Measurements from ENCODE around the gene COX10. TPM values are rescaled to one million over a fixed set of nuclear protein-coding genes. Genes with fewer than 3 reads are reported as not detected.

Gene COX10
- total and polyA plus RNA-seq, 9 donors, result 11.4 to 16.1 (median 14.1) TPM

- Histone ChIP-seq H3K27ac (ENCODE audit: low read length) (no peak overlapping the region), H3K4me3 (ENCODE audit: low read length) (no peak overlapping the region), H3K27me3 (ENCODE audit: control insufficient read depth, insufficient read depth, low read length) (no peaks in the 10 kb centered on the region), H3K36me3 (ENCODE audit: control insufficient read depth, insufficient read depth, low read length) (no peaks in the 10 kb centered on the region), H3K9me3 (replicated peaks; ENCODE audit: control insufficient read depth, low read depth, low read length) (no peaks in the 10 kb centered on the region), H3K4me1 (ENCODE audit: control insufficient read depth, insufficient read depth, low read length) (peaks cover 6% of the 10 kb centered on the region)
- no CpG with 5 or more reads among the region's 1 CpG for WGBS (ENCODE audit: insufficient coverage)
- no peak for DNase-seq
Observed at GRCh38 chr17:14067347-14067746, 2.0 kb upstream of the COX10 start.

GRCh38 chr17:14068542-14069250 lies 608 bp upstream of the COX10 start:
- Histone ChIP-seq H3K4me3 (ENCODE audit: low read length) (peak overlapping the region; percentile 98), H3K36me3 (ENCODE audit: control insufficient read depth, insufficient read depth, low read length) (no peaks in the 10 kb centered on the region), H3K27ac (ENCODE audit: low read length) (peak overlapping the region; percentile 25), H3K27me3 (ENCODE audit: control insufficient read depth, insufficient read depth, low read length) (no peaks in the 10 kb centered on the region), H3K9me3 (replicated peaks; ENCODE audit: control insufficient read depth, low read depth, low read length) (no peaks in the 10 kb centered on the region), H3K4me1 (ENCODE audit: control insufficient read depth, insufficient read depth, low read length) (peaks cover 6% of the 10 kb centered on the region)
- WGBS (ENCODE audit: insufficient coverage), result 14% methylated on average over 20 of the region's 25 CpGs
- DNase-seq, result no peak

- no peaks in the 10 kb centered on the region for H3K27me3 ChIP-seq (ENCODE audit: control insufficient read depth, insufficient read depth, low read length)
- H3K27ac ChIP-seq (ENCODE audit: low read length), result no peak overlapping the region
- whole genome bisulfite sequencing (ENCODE audit: insufficient coverage), result 88% methylated on average over 1 of the region's 6 CpGs
- peak overlapping the region; percentile 98 for H3K4me3 ChIP-seq (ENCODE audit: low read length)
- no peak for DNase-seq
- no peaks in the 10 kb centered on the region for H3K9me3 ChIP-seq (replicated peaks; ENCODE audit: control insufficient read depth, low read depth, low read length)
- H3K36me3 ChIP-seq (ENCODE audit: control insufficient read depth, insufficient read depth, low read length), result no peaks in the 10 kb centered on the region
- H3K4me1 ChIP-seq (ENCODE audit: control insufficient read depth, insufficient read depth, low read length), result peaks cover 6% of the 10 kb centered on the region
Observed at GRCh38 chr17:14070344-14070984, 1.2 kb downstream of the COX10 start.

- H3K36me3 ChIP-seq (ENCODE audit: control insufficient read depth, insufficient read depth, low read length), result peaks cover 13% of the 10 kb centered on the region
- peaks cover 6% of the 10 kb centered on the region for H3K4me1 ChIP-seq (ENCODE audit: control insufficient read depth, insufficient read depth, low read length)
- DNase-seq, result no peak
- no peak overlapping the region for H3K4me3 ChIP-seq (ENCODE audit: low read length)
- WGBS (ENCODE audit: insufficient coverage), result 79% methylated on average over 5 of the region's 5 CpGs
- H3K9me3 ChIP-seq (replicated peaks; ENCODE audit: control insufficient read depth, low read depth, low read length), result no peaks in the 10 kb centered on the region
- no peaks in the 10 kb centered on the region for H3K27me3 ChIP-seq (ENCODE audit: control insufficient read depth, insufficient read depth, low read length)
- H3K27ac ChIP-seq (ENCODE audit: low read length), result no peak overlapping the region
Observed at GRCh38 chr17:14072881-14073280, 3.6 kb downstream of the COX10 start.

GRCh38 chr17:14078027-14078426 lies 8.7 kb downstream of the COX10 start:
- Histone ChIP-seq H3K9me3 (replicated peaks; ENCODE audit: control insufficient read depth, low read depth, low read length) (no peaks in the 10 kb centered on the region), H3K4me3 (ENCODE audit: low read length) (no peak overlapping the region), H3K27ac (ENCODE audit: low read length) (no peak overlapping the region), H3K4me1 (ENCODE audit: control insufficient read depth, insufficient read depth, low read length) (no peaks in the 10 kb centered on the region), H3K36me3 (ENCODE audit: control insufficient read depth, insufficient read depth, low read length) (peaks cover 24% of the 10 kb centered on the region), H3K27me3 (ENCODE audit: control insufficient read depth, insufficient read depth, low read length) (no peaks in the 10 kb centered on the region)
- WGBS (ENCODE audit: insufficient coverage), result 87% methylated on average over 2 of the region's 3 CpGs
- DNase-seq, result no peak

GRCh38 chr17:14080847-14081251 lies 11.5 kb downstream of the COX10 start:
- Histone ChIP-seq H3K9me3 (replicated peaks; ENCODE audit: control insufficient read depth, low read depth, low read length) (no peaks in the 10 kb centered on the region), H3K4me3 (ENCODE audit: low read length) (no peak overlapping the region), H3K27me3 (ENCODE audit: control insufficient read depth, insufficient read depth, low read length) (no peaks in the 10 kb centered on the region), H3K36me3 (ENCODE audit: control insufficient read depth, insufficient read depth, low read length) (peaks cover 24% of the 10 kb centered on the region), H3K4me1 (ENCODE audit: control insufficient read depth, insufficient read depth, low read length) (no peaks in the 10 kb centered on the region), H3K27ac (ENCODE audit: low read length) (no peak overlapping the region)
- no peak for DNase-seq
- WGBS (ENCODE audit: insufficient coverage), result 66% methylated on average over 4 of the region's 4 CpGs

- Histone ChIP-seq H3K36me3 (ENCODE audit: control insufficient read depth, insufficient read depth, low read length) (peaks cover 11% of the 10 kb centered on the region), H3K27me3 (ENCODE audit: control insufficient read depth, insufficient read depth, low read length) (no peaks in the 10 kb centered on the region), H3K9me3 (replicated peaks; ENCODE audit: control insufficient read depth, low read depth, low read length) (no peaks in the 10 kb centered on the region), H3K4me3 (ENCODE audit: low read length) (no peak overlapping the region), H3K4me1 (ENCODE audit: control insufficient read depth, insufficient read depth, low read length) (no peaks in the 10 kb centered on the region), H3K27ac (ENCODE audit: low read length) (no peak overlapping the region)
- DNase-seq, result no peak
- WGBS (ENCODE audit: insufficient coverage), result 78% methylated on average over 3 of the region's 8 CpGs
Observed at GRCh38 chr17:14082848-14083247, 13.5 kb downstream of the COX10 start.

- no peak for DNase-seq
- H3K4me1 ChIP-seq (ENCODE audit: control insufficient read depth, insufficient read depth, low read length), result no peaks in the 10 kb centered on the region
- 100% methylated on average over 1 of the region's 2 CpGs for WGBS (ENCODE audit: insufficient coverage)
- no peaks in the 10 kb centered on the region for H3K9me3 ChIP-seq (replicated peaks; ENCODE audit: control insufficient read depth, low read depth, low read length)
- H3K27ac ChIP-seq (ENCODE audit: low read length), result no peak overlapping the region
- no peaks in the 10 kb centered on the region for H3K27me3 ChIP-seq (ENCODE audit: control insufficient read depth, insufficient read depth, low read length)
- peaks cover 6% of the 10 kb centered on the region for H3K36me3 ChIP-seq (ENCODE audit: control insufficient read depth, insufficient read depth, low read length)
- no peak overlapping the region for H3K4me3 ChIP-seq (ENCODE audit: low read length)
Observed at GRCh38 chr17:14084955-14085354, 15.7 kb downstream of the COX10 start.

- no peak for DNase-seq
- Histone ChIP-seq H3K27me3 (ENCODE audit: control insufficient read depth, insufficient read depth, low read length) (no peaks in the 10 kb centered on the region), H3K4me1 (ENCODE audit: control insufficient read depth, insufficient read depth, low read length) (no peaks in the 10 kb centered on the region), H3K36me3 (ENCODE audit: control insufficient read depth, insufficient read depth, low read length) (peaks cover 4% of the 10 kb centered on the region), H3K27ac (ENCODE audit: low read length) (no peak overlapping the region), H3K4me3 (ENCODE audit: low read length) (no peak overlapping the region), H3K9me3 (replicated peaks; ENCODE audit: control insufficient read depth, low read depth, low read length) (no peaks in the 10 kb centered on the region)
- no CpG with 5 or more reads among the region's 2 CpGs for WGBS (ENCODE audit: insufficient coverage)
Observed at GRCh38 chr17:14086189-14086588, 16.9 kb downstream of the COX10 start.

GRCh38 chr17:14089179-14089578 lies 19.9 kb downstream of the COX10 start:
- DNase-seq, result no peak
- no CpG with 5 or more reads among the region's 1 CpG for WGBS (ENCODE audit: insufficient coverage)
- Histone ChIP-seq H3K4me3 (ENCODE audit: low read length) (no peak overlapping the region), H3K36me3 (ENCODE audit: control insufficient read depth, insufficient read depth, low read length) (no peaks in the 10 kb centered on the region), H3K4me1 (ENCODE audit: control insufficient read depth, insufficient read depth, low read length) (no peaks in the 10 kb centered on the region), H3K27ac (ENCODE audit: low read length) (no peak overlapping the region), H3K27me3 (ENCODE audit: control insufficient read depth, insufficient read depth, low read length) (no peaks in the 10 kb centered on the region), H3K9me3 (replicated peaks; ENCODE audit: control insufficient read depth, low read depth, low read length) (no peaks in the 10 kb centered on the region)

Data from muscle of leg (tissue), 11 donors.